H9 (cell line): ENCODE measurements around the gene PDZD2. TPM values are rescaled to one million over a fixed set of nuclear protein-coding genes. Genes with fewer than 3 reads are reported as not detected.

Source experiments
- DNase-seq: peaks from one replicate; pipeline ENCODE4 v3.0.0-alpha.2; 2017
- H2AFZ ChIP-seq: one replicate; pipeline ENCODE4 v1.6.1; 2013; ENCODE audit warnings: mild to moderate bottlenecking, low read length, control low read depth, moderate library complexity
- H2AK5ac ChIP-seq: 2 replicates; pipeline ENCODE4 v1.6.1; 2013; ENCODE audit warnings: low read length, control low read depth, mixed read lengths; ENCODE audit not compliant: insufficient read length
- H2BK120ac ChIP-seq: one replicate; pipeline ENCODE4 v1.6.1; 2013; ENCODE audit warnings: low read depth, mild to moderate bottlenecking, low read length, control low read depth, inconsistent platforms; ENCODE audit not compliant: poor library complexity, severe bottlenecking
- H2BK12ac ChIP-seq: 2 replicates; pipeline ENCODE4 v1.6.1; 2013; ENCODE audit warnings: low read length, control low read depth, mixed read lengths, low read depth; ENCODE audit not compliant: insufficient read length
- H2BK15ac ChIP-seq: 2 replicates; pipeline ENCODE4 v1.6.1; 2013; ENCODE audit warnings: low read depth, low read length, control low read depth
- H2BK20ac ChIP-seq: one replicate; pipeline ENCODE4 v1.6.1; 2013; ENCODE audit warnings: low read depth, mild to moderate bottlenecking, low read length, control low read depth, inconsistent platforms; ENCODE audit not compliant: poor library complexity, severe bottlenecking
- H2BK5ac ChIP-seq: 2 replicates; pipeline ENCODE4 v1.6.1; 2013; ENCODE audit warnings: low read length, control low read depth, mixed read lengths; ENCODE audit not compliant: insufficient read length
- H3K14ac ChIP-seq: 2 replicates; pipeline ENCODE4 v1.6.1; 2013; ENCODE audit warnings: low read length, control low read depth; ENCODE audit not compliant: insufficient read depth
- H3K18ac ChIP-seq: 2 replicates; pipeline ENCODE4 v1.6.1; 2013; ENCODE audit warnings: low read depth, mild to moderate bottlenecking, mixed read lengths, low read length, control low read depth; ENCODE audit not compliant: insufficient read length
- H3K23ac ChIP-seq: 2 replicates; pipeline ENCODE4 v1.6.1; 2013; ENCODE audit warnings: low read length, control low read depth, mixed read lengths, low read depth; ENCODE audit not compliant: insufficient read length
- H3K23me2 ChIP-seq: 2 replicates; pipeline ENCODE4 v1.6.1; 2013; ENCODE audit warnings: low read depth, mild to moderate bottlenecking, mixed read lengths, low read length, control low read depth; ENCODE audit not compliant: insufficient read length, poor library complexity, severe bottlenecking
- H3K27ac ChIP-seq: 2 replicates; pipeline ENCODE4 v1.5.1; 2013; ENCODE audit warnings: low read length, control low read depth, mixed read lengths, low read depth; ENCODE audit not compliant: insufficient read length
- H3K27me3 ChIP-seq: 2 replicates; pipeline ENCODE4 v1.6.1; 2013; ENCODE audit warnings: low read length, control low read depth, inconsistent platforms; ENCODE audit not compliant: insufficient read depth
- H3K4ac ChIP-seq: 2 replicates; pipeline ENCODE4 v1.6.1; 2013; ENCODE audit warnings: low read depth, mild to moderate bottlenecking, control low read depth, inconsistent platforms, low read length, moderate library complexity
- H3K4me1 ChIP-seq: 2 replicates; pipeline ENCODE4 v1.6.1; 2013; ENCODE audit warnings: low read length, control low read depth, inconsistent platforms; ENCODE audit not compliant: insufficient read depth
- H3K4me2 ChIP-seq: 2 replicates; pipeline ENCODE4 v1.6.1; 2013; ENCODE audit warnings: low read length, control low read depth, mixed read lengths; ENCODE audit not compliant: insufficient read length, insufficient read depth
- H3K56ac ChIP-seq: 2 replicates; pipeline ENCODE4 v1.6.1; 2013; ENCODE audit warnings: low read depth, mild to moderate bottlenecking, mixed read lengths, low read length, control low read depth; ENCODE audit not compliant: insufficient read length
- H3K79me1 ChIP-seq: 2 replicates; pipeline ENCODE4 v1.6.1; 2013; ENCODE audit warnings: low read depth, mild to moderate bottlenecking, moderate library complexity, low read length, control low read depth, inconsistent platforms; ENCODE audit not compliant: insufficient read depth, poor library complexity, severe bottlenecking
- H3K79me2 ChIP-seq: 2 replicates; pipeline ENCODE4 v1.6.1; 2013; ENCODE audit warnings: low read length, control low read depth, inconsistent platforms; ENCODE audit not compliant: insufficient read depth
- H3K9ac ChIP-seq: 2 replicates; pipeline ENCODE4 v1.6.1; 2013; ENCODE audit warnings: low read length, control low read depth, mixed read lengths; ENCODE audit not compliant: insufficient read length; ENCODE audit errors: extremely low read depth
- H3K9me3 ChIP-seq: one replicate; pipeline ENCODE4 v1.6.1; 2013; ENCODE audit warnings: low read depth, low read length, inconsistent platforms; ENCODE audit not compliant: control insufficient read depth
- H3T11ph ChIP-seq: one replicate; pipeline ENCODE4 v1.6.1; 2013; ENCODE audit warnings: mild to moderate bottlenecking, low read length, control low read depth, inconsistent platforms
- H4K20me1 ChIP-seq: one replicate; pipeline ENCODE4 v1.6.1; 2013; ENCODE audit not compliant: control insufficient read depth, insufficient read length, insufficient read depth
- H4K5ac ChIP-seq: 2 replicates; pipeline ENCODE4 v1.6.1; 2013; ENCODE audit warnings: low read depth, mild to moderate bottlenecking, mixed read lengths, low read length, control low read depth; ENCODE audit not compliant: insufficient read length
- H4K8ac ChIP-seq: replicated peaks from 2 replicates; pipeline ENCODE4 v1.6.1; 2013; ENCODE audit warnings: low read length, control low read depth, mixed read lengths, low read depth; ENCODE audit not compliant: insufficient read length
- H4K91ac ChIP-seq: 2 replicates; pipeline ENCODE4 v1.6.1; 2013; ENCODE audit warnings: low read depth, mild to moderate bottlenecking, moderate library complexity, mixed read lengths, low read length, control low read depth; ENCODE audit not compliant: insufficient read length
- H3K27ac Mint-ChIP-seq, 3 experiments: 2 replicates in 2 of 3; 3 replicates in 1 of 3; pipeline ENCODE4 v1.8.0; 2020 to 2021; ENCODE audit warnings: mixed read lengths in 3 of 3, mild to moderate bottlenecking in 1 of 3, moderate library complexity in 1 of 3
- H3K27me3 Mint-ChIP-seq: 2 replicates; pipeline ENCODE4 v1.8.0; 2021; ENCODE audit warnings: low read depth, mild to moderate bottlenecking, moderate library complexity, mixed read lengths
- H3K36me3 Mint-ChIP-seq, 3 experiments: 2 replicates in 2 of 3; 3 replicates in 1 of 3; pipeline ENCODE4 v1.8.0; 2020 to 2021; ENCODE audit warnings: low read depth in 3 of 3, mixed read lengths in 3 of 3; ENCODE audit not compliant: insufficient read depth in 1 of 3
- H3K4me1 Mint-ChIP-seq, 2 experiments: 2 replicates each; pipeline ENCODE4 v1.8.0; 2020; ENCODE audit warnings: mixed read lengths in 2 of 2
- H3K4me3 Mint-ChIP-seq, 2 experiments: 2 replicates in 1 of 2; 3 replicates in 1 of 2; pipeline ENCODE4 v1.8.0; 2020 to 2021; ENCODE audit warnings: mild to moderate bottlenecking in 2 of 2, mixed read lengths in 2 of 2, moderate library complexity in 1 of 2
- H3K9me3 Mint-ChIP-seq, 2 experiments: 2 replicates in 1 of 2; 3 replicates in 1 of 2; pipeline ENCODE4 v1.8.0; 2020; ENCODE audit warnings: mild to moderate bottlenecking in 2 of 2, mixed read lengths in 2 of 2, moderate library complexity in 1 of 2
- WGBS: extraction: QIAGEN DNeasy Blood & Tissue Kit; methylation state at CpG from one replicate; pipeline ENCODE4 v1.1.7; 2013; ENCODE audit warnings: missing lambda C conversion rate, low lambda C conversion rate, mixed read lengths; ENCODE audit not compliant: insufficient read length; ENCODE audit errors: extremely low coverage; 5-methylcytosine and 5-hydroxymethylcytosine counted together
- total RNA-seq: library from RNA; stranded (reverse); gene quantifications from 2 replicates; pipeline ENCODE4 v1.2.1, GENCODE V29; 2021
- TF ChIP-seq, protein P1 (sequence below): fragments of 200-600 bp; sonication (generic); conservative IDR thresholded peaks from 3 replicates; pipeline ENCODE4 v1.8.0; 2021; ENCODE audit warnings: antibody characterized with exemption, mild to moderate bottlenecking

The PDZD2 gene
- total RNA-seq, 1 experiment from 2014 or later, result 9.9 TPM

DNA sequence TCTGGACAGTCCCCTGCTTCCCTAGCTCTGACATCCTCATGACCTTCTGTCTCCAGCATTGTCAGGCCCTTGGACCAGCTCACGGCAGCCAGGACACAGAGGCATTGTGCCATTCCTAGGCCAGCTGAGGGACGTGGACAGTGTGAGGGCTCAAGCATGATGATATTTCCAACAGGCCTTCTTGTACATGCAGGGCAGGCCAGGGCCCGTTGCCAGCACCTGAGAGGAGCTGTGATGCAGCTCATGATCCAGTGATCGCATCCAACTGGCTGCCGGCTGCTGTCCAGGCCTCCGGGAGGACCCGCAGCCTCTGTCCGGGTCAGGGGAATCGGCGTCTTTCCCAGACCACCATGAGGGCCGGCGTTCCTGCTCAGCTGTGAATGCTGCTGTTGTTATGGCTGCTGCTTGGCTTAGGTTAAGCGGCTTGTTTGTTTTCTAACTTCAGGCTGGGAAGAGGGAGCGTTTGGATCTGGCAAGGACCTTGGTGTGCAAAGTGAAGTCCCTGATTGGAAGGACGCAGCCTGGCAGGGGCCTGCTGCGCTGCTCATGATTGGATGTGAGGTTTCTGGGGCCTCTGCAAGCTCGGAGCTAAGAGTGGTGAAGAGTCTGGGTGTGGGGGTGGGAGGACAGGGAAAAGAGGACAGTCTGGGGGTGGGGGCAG is 53.8 kb downstream of the PDZD2 start:
- H3K23ac ChIP-seq, result no peak overlapping the region
- H3K9me3 Mint-ChIP-seq, result peaks cover 0 to 3% of the 10 kb centered on the region in 2 experiments; a peak in 3 of 5 replicates
- H3K4me1 Mint-ChIP-seq, result peaks cover 10 to 11% of the 10 kb centered on the region in 2 experiments
- no peaks in the 10 kb centered on the region for H3K27me3 Mint-ChIP-seq
- H3K79me1 ChIP-seq, result no peaks in the 10 kb centered on the region
- H4K20me1 ChIP-seq, result no peaks in the 10 kb centered on the region
- peaks cover 3% of the 10 kb centered on the region; the same call in 1 of the 2 replicates for H3K4me1 ChIP-seq
- no peak overlapping the region for H2BK15ac ChIP-seq
- no CpG with 5 or more reads among the region's 17 CpGs for WGBS
- H3K27ac ChIP-seq, result no peak overlapping the region
- no peak overlapping the region for H2BK120ac ChIP-seq
- no peak overlapping the region for H3T11ph ChIP-seq
- H3K36me3 Mint-ChIP-seq, result peaks cover 0 to 5% (median 0%) of the 10 kb centered on the region in 3 experiments; a peak in 3 of 7 replicates
- H3K9me3 ChIP-seq, result no peaks in the 10 kb centered on the region
- H3K56ac ChIP-seq, result no peak overlapping the region
- no peak overlapping the region for H2BK5ac ChIP-seq
- H4K8ac ChIP-seq, result no peak overlapping the region
- no peak overlapping the region for H3K4me3 Mint-ChIP-seq
- no peak overlapping the region; the same call in 1 of the 2 replicates for H3K14ac ChIP-seq
- H3K4me2 ChIP-seq, result no peak overlapping the region
- no peaks in the 10 kb centered on the region for H3K27me3 ChIP-seq
- H3K9ac ChIP-seq, result no peak overlapping the region
- peak overlapping the region in 1 of 3 experiments; percentile 96; a peak in 2 of 7 replicates for H3K27ac Mint-ChIP-seq
- TF ChIP-seq, protein P1, sequence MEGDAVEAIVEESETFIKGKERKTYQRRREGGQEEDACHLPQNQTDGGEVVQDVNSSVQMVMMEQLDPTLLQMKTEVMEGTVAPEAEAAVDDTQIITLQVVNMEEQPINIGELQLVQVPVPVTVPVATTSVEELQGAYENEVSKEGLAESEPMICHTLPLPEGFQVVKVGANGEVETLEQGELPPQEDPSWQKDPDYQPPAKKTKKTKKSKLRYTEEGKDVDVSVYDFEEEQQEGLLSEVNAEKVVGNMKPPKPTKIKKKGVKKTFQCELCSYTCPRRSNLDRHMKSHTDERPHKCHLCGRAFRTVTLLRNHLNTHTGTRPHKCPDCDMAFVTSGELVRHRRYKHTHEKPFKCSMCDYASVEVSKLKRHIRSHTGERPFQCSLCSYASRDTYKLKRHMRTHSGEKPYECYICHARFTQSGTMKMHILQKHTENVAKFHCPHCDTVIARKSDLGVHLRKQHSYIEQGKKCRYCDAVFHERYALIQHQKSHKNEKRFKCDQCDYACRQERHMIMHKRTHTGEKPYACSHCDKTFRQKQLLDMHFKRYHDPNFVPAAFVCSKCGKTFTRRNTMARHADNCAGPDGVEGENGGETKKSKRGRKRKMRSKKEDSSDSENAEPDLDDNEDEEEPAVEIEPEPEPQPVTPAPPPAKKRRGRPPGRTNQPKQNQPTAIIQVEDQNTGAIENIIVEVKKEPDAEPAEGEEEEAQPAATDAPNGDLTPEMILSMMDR, result no peak
- H2BK20ac ChIP-seq, result no peak overlapping the region
- no peak overlapping the region for H2AK5ac ChIP-seq
- no peak overlapping the region for H3K18ac ChIP-seq
- no peak overlapping the region for H3K4ac ChIP-seq
- no peak overlapping the region for H2AFZ ChIP-seq
- no peak overlapping the region for H4K5ac ChIP-seq
- H4K91ac ChIP-seq, result no peak overlapping the region
- DNase-seq, result no peak
- H3K79me2 ChIP-seq, result no peaks in the 10 kb centered on the region
- no peaks in the 10 kb centered on the region for H3K23me2 ChIP-seq
- H2BK12ac ChIP-seq, result no peak overlapping the region
